Fibroblast of skin of left biceps (primary cell): Measurements from ENCODE around the gene PI4K2A.
"Not testable (repeated sequence)": the region's sequence is repeated elsewhere in the genome, so short reads cannot be mapped to it uniquely, and the experiment has no call there.

ENCODE experiments used
- DNase-seq, 2 experiments: peaks; one replicate each; pipeline ENCODE4 v3.0.0-alpha.2; 2013; ENCODE audit warnings: low read depth in 2 of 2

PI4K2A gene

DNA sequence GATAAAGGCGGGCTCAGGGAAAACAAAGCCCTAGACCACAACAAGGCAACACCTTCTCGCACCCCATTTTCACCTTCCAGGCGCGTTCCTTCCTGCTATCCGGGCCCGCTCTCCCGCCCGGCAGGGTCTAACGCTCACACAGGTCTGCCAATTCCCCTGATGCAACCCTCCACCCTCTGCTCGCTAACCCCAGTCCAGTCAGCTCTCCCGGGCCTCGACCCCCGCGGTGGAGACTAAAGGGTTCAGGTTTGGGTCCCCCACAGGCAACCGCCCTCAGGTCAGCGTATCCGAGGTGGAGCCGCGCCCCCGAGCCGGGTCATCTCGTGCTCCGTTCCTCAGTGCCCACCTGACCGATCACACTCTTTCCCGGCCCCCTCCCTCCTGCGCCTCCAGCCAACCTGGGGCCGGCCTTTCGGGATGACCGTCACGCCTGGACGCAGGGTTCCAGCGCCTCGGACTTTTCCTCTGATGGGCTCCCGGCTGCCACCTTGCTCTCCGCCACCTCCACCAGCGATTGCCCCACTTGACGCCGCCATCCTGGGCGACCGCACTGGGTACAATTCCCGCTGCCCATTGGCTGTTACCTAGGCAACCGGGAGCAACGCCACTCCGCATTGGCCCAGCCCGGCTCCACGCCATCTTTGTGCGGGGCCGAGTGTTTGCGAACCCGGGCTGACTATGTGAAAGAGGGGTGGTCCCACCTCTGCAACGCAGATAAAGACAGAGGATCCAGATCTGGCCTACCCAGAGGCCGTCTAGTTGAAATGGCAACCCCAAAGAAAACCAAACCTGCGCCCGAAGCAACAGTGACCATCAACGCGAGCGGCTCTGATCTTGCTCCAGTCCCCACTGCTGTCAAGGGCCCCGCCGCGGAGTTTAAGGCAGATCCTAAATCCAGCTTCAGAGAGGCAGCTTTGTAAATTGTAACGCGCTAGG lies 7.3 kb upstream of the PI4K2A start, which contains the start of gene MORN4:
Gene MORN4, minus strand, starts transcription at position 552 of the 936 bp plus-strand sequence. CDS start 13,847 bp downstream, outside the sequence.
- DNase-seq: peak; percentile 78 to 80

- DNase-seq: no peak
Measured at GRCh38 chr10:97633921-97634320, 6.5 kb upstream of the PI4K2A start.

DNA sequence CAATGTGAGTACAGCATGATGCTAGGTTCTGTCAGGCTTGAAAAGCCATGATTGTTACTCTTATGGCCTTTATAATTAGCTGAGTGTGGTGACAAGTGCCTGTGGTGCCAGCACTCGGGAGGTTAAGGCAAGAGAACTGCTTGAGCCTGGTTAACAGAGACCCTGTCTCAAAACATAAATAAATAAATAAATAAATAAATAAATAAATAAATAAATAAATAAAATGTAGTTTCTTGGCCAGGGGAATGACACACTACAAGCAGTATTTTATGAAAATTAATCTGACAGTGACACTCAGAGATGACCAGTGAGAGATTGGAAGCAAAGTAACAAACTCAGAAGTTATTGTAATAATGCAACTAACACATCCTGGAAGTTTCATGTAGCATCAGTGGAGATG lies 4.9 kb upstream of the PI4K2A start:
- DNase-seq: no peak

DNA sequence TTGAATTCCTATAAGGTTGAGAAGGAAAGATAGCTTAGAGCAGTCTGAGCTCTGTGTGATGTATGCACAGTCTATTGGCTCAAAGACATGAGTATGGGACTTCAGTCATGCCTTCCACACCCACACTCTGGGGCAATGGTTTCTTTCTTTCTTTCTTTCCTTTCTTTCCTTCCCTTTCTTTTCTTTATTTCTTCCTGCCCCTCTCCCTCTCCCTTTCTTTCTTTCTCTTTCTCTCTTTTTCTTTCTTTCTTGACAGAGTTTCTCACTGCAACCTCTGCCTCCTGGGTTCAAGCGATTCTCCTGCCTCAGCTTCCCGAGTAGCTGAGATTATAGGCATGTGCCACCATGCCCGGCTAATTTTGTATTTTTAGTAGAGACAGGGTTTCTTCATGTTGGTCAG lies 1.4 kb upstream of the PI4K2A start:
- DNase-seq: not testable (repeated sequence)

DNA sequence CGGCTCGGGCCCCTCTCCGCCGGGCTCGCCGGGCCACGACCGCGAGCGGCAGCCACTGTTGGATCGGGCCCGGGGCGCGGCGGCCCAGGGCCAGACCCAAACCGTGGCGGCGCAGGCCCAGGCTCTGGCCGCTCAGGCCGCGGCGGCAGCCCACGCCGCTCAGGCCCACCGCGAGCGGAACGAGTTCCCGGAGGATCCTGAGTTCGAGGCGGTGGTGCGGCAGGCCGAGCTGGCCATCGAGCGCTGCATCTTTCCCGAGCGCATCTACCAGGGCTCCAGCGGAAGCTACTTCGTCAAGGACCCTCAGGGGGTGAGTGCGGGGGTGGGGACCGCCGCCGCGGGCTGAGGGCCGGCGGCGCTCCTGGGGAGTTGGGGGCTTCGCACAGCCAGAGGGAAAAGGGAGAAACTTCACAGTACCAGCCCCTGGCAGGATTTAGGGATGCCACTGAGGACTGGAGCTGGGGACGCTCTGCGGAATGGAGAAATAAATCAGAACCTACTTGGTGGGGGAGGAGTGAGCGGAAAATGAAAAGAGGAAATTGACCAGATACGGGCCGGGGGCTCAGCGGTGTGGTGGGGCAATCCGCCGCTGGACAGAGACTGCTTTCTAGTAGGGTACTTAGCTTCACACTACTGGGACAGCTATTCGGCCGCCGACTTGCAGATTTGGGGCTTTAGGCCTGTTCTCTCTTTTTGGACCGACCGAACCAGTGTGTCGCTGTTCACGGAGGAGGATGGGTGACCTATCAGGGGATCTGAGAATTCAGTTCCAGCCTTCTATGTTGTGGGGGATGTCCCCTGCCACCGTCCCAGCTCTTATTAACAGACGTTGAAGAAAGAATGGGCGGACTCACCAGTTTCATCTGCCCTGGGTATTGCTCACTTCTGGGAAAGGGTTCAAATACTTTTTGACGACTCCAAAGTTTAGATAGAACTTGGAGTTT lies 669 bp downstream of the PI4K2A start:
- no peak for DNase-seq

DNA sequence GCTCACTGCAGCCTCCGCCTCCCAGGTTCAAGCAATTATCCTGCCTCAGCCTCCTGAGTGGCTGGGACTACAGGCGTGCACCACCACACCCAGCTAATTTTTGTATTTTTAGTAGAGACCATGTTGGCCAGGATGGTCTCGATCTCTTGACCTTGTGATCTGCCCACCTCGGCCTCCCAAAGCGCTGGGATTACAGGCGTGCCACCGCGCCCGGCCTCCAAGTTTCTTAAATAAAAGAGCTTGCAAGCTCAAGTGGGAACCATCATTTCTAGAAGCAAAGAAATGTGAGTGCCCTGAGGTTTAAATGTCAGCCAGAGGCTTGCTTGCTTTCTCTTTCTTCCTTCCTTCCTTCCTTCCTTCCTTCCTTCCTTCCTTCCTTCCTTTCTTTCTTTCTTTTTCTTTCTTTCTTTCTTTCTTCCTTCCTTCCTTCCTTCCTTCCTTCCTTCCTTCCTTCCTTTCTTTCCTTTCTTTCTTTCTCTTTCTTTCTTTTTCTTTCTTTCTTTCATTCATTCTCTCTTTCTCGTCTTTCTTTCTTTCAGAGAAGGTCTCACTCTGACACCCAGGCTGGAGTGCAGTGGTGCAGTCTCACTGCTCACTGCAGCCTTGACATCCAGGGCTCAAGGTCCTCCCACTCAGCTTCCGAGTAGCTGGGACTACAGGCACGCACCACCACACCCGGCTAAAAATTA lies 2.1 kb downstream of the PI4K2A start:
- DNase-seq: not testable (repeated sequence)

DNA sequence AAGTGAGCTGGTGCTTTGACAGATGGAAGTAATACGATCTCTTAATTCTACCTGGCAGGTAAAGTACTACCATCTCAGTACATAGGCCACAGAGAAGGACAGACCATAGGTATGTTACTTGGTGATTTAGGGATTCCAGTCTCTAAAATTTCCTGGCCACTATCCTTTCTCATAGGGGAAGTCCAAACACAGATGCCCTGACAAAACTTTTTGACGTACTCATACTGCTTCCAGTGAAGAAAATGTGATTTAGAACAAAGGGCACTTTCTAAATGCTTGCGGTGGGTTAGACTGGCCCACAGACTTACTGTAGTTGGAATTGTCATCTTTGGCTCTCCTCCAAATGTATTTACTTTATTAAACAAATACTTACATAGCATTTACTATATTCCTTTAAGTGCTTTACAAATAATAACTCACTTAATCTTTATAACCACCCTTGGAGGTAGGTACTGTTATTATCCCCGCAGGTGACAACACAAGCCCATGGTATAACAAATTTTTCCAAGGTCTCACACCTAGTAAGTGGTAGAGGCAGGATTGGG lies 3.0 kb downstream of the PI4K2A start:
- no peak for DNase-seq

DNA sequence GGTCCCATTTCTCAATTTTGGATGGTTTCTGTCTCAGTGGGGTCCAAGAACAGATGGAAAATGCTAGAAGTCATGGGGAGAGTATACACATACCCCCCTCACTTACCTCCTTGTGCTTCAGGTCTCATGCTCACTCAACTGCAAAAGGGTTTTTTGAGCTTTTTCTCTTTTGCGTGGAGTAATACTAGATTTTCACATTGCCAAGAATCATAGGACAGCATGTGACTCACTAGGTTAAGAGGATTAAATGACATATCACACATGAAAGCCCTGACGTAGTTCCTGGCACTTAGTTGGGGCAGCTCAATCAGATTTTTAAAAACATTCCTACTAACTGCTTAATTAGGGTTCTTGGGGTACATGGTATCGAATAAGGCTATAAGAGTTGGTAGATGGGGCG lies 4.5 kb downstream of the PI4K2A start:
- no peak for DNase-seq

DNA sequence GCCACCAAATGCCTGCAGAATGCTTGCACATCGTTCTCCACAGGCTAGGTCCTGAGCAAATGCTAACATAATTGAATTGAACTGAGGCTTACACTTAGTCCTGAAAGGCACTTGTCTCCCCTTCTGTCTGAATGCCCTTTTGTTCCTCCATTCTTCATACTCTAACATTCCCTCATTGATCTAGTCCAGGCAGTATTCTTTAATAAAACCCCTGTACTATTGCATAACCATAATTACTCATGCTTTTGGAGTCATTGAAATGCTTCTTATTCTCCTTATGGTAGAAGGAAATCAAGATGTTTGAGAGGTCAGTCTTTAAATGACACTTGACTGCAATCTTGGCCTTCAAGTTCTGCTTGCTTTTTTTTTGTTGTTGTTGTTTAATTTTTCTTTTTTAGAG lies 7.1 kb downstream of the PI4K2A start:
- no peak for DNase-seq

GRCh38 chr10:97648562-97649404 lies 8.3 kb downstream of the PI4K2A start:
- DNase-seq: peak; percentile 79 to 80

DNA sequence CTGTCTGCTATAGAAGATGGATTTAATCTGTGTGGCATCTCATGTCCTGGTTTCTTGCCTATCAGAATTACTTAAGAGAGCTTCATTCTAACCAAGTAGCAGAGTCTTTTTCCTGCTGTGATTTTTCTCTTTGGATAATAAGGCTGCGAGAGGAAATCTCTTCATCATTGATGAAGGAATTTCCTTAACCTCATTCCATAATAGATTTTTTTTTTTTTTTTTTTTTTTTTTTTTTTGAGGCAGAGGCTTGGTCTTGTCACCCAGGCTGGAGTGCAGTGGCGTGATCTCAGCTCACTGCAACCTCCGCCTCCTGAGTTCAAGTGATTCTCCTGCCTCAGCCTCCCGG lies 8.9 kb downstream of the PI4K2A start:
- not testable (repeated sequence) for DNase-seq

DNA sequence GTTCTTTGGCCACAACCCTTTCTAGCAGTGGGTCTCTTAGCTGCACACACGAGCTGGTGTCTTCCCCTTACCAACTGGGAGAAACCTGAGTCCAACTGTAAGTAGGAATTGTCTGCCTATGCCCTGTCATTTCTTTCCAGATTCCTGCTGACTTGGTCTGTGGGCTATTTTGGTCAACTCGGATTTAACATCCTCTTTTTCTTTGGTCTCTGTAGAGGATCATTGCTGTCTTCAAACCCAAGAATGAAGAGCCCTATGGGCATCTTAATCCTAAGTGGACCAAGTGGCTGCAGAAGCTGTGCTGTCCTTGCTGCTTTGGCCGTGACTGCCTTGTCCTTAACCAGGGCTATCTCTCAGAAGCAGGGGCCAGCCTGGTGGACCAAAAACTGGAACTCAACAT lies 10.3 kb downstream of the PI4K2A start:
- DNase-seq: no peak

DNA sequence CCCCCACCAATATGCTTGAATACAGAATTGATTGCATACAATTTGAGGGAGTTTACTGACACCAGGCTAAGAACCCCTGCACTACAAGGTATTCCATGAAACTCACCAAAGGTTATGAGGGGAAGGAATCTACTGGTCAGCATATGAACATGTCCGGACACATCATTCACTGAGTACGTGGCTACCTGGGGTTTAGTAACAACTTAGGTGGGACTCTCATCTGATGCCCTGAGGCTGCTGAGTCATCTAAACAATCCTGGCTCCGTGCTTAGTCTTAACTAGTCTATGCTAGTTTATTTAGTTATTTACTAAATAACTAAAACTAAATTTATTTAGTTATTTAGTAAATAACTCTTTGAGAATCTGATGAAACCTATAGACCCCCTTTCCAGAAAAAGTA lies 11.3 kb downstream of the PI4K2A start:
- DNase-seq: no peak

DNA sequence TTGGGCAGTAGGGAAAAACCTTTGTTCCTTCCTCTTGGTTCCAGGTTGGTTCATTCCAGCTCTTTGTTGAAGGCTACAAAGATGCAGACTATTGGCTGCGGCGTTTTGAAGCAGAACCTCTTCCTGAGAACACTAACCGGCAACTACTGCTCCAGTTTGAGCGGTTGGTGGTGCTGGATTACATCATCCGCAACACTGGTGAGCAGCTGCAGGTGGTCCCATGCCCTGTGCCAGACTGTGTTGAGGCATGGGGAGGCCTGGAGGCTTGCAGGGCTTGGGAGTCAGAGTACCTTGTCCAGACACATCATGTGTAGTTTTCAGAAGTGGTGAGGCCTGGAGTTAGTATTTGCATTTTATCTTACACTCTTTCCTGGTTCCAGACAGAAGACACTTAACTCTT lies 16.3 kb downstream of the PI4K2A start:
- DNase-seq: no peak

- peak; percentile 64 to 68 for DNase-seq
Measured at GRCh38 chr10:97659589-97659988, 19.1 kb downstream of the PI4K2A start.

GRCh38 chr10:97664282-97664850 lies 23.9 kb downstream of the PI4K2A start:
- no peak for DNase-seq

- no peak for DNase-seq
Measured at GRCh38 chr10:97666992-97667391, 26.5 kb downstream of the PI4K2A start.

DNA sequence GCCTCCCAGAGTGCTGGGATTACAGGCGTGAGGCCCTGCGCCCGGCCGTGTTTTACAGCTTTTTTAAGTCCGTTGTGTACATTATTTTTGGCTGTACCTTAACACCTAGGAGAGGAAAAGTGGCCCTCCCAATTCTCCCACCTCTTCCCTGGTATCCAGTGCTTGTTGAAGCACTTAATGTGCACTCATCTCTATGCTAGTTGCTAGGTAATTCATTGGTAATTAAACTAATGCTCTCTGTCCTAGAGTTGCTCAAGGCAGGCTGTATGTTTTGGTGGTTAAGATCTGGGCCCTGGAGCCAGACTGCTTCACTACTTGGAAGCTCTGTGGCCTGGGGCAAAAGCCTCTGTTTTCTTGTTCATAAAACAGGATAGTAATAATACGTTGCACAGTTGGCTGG lies 27.0 kb downstream of the PI4K2A start:
- no peak for DNase-seq

GRCh38 chr10:97669571-97669970 lies 29.1 kb downstream of the PI4K2A start:
- no peak for DNase-seq
